Muscle layer of colon (tissue), 2 donors: ENCODE results near the gene BLACAT1.
A peak's percentile ranks its signal among the peaks of the same experiment; 100 is the strongest.

ENCODE experiments used
- H3K27ac ChIP-seq: one replicate; pipeline ENCODE4 v1.7.0; 2013; ENCODE audit warnings: low read depth, mild to moderate bottlenecking, low read length, moderate library complexity
- H3K27me3 ChIP-seq, 2 donors: one replicate each; pipeline ENCODE4 v1.7.0; 2013; ENCODE audit warnings: low read length in 2 of 2, mild to moderate bottlenecking in 2 of 2; ENCODE audit not compliant: insufficient read depth in 2 of 2, control insufficient read depth in 1 of 2
- H3K36me3 ChIP-seq: one replicate; pipeline ENCODE4 v1.7.0; 2013; ENCODE audit warnings: mild to moderate bottlenecking, low read length; ENCODE audit not compliant: insufficient read depth
- H3K4me1 ChIP-seq: one replicate; pipeline ENCODE4 v1.7.0; 2013; ENCODE audit warnings: mild to moderate bottlenecking, low read length; ENCODE audit not compliant: insufficient read depth
- H3K4me3 ChIP-seq, 2 donors: one replicate each; pipeline ENCODE4 v1.7.0; 2013; ENCODE audit warnings: low read length in 2 of 2, low read depth in 1 of 2, mild to moderate bottlenecking in 1 of 2, moderate library complexity in 1 of 2
- H3K9ac ChIP-seq: one replicate; pipeline ENCODE4 v1.7.0; 2013; ENCODE audit warnings: low read length
- H3K9me3 ChIP-seq: one replicate; pipeline ENCODE4 v1.7.0; 2013; ENCODE audit warnings: mild to moderate bottlenecking, low read length
- donor health status: abdominal sarcoma.
- donor health status: Adenocarcinoma of cecum.

BLACAT1 gene

GRCh38 chr1:205443585-205444299 lies 12.1 kb downstream of the BLACAT1 start:
- H3K4me3 ChIP-seq: peak overlapping the region in 1 of 2 donors; percentile 43
- no peaks in the 10 kb centered on the region for H3K9me3 ChIP-seq
- H3K27ac ChIP-seq: no peak overlapping the region
- H3K9ac ChIP-seq: no peak overlapping the region
- H3K4me1 ChIP-seq: peaks cover 29% of the 10 kb centered on the region
- H3K36me3 ChIP-seq: no peaks in the 10 kb centered on the region
- peaks cover 0 to 3% of the 10 kb centered on the region in 2 donors for H3K27me3 ChIP-seq

- H3K4me1 ChIP-seq: peaks cover 34% of the 10 kb centered on the region
- no peak overlapping the region for H3K27ac ChIP-seq
- H3K9ac ChIP-seq: no peak overlapping the region
These were observed 13.7 kb downstream of the BLACAT1 start for GRCh38 chr1:205442051-205442725.

GRCh38 chr1:205441716-205442050 lies 14.2 kb downstream of the BLACAT1 start:
- Histone ChIP-seq H3K9me3 (no peaks in the 10 kb centered on the region), H3K4me1 (peaks cover 34% of the 10 kb centered on the region), H3K4me3 (no peak overlapping the region), H3K27me3 (no peaks in the 10 kb centered on the region), H3K27ac (no peak overlapping the region), H3K9ac (no peak overlapping the region), H3K36me3 (no peaks in the 10 kb centered on the region)

More at GRCh38 chr1:205442051-205442725, 13.7 kb downstream of the BLACAT1 start:
- H3K27me3 ChIP-seq: no peaks in the 10 kb centered on the region
- H3K9me3 ChIP-seq: no peaks in the 10 kb centered on the region
- H3K36me3 ChIP-seq: no peaks in the 10 kb centered on the region
- no peak overlapping the region for H3K4me3 ChIP-seq

GRCh38 chr1:205441318-205441633 lies 14.6 kb downstream of the BLACAT1 start:
- H3K27ac ChIP-seq: no peak overlapping the region
- H3K4me1 ChIP-seq: peaks cover 34% of the 10 kb centered on the region
- H3K4me3 ChIP-seq: no peak overlapping the region
- H3K9me3 ChIP-seq: no peaks in the 10 kb centered on the region
- H3K9ac ChIP-seq: no peak overlapping the region
- no peaks in the 10 kb centered on the region for H3K36me3 ChIP-seq
- H3K27me3 ChIP-seq: no peaks in the 10 kb centered on the region

- Histone ChIP-seq H3K4me3 (no peak overlapping the region), H3K27ac (no peak overlapping the region), H3K9ac (no peak overlapping the region), H3K4me1 (peaks cover 31% of the 10 kb centered on the region), H3K9me3 (no peaks in the 10 kb centered on the region), H3K27me3 (no peaks in the 10 kb centered on the region), H3K36me3 (no peaks in the 10 kb centered on the region)
These were observed 15.1 kb downstream of the BLACAT1 start for GRCh38 chr1:205440476-205441317.

GRCh38 chr1:205440121-205440475 lies 15.7 kb downstream of the BLACAT1 start:
- no peak overlapping the region for H3K27ac ChIP-seq
- no peaks in the 10 kb centered on the region for H3K36me3 ChIP-seq
- H3K4me1 ChIP-seq: peaks cover 29% of the 10 kb centered on the region
- no peak overlapping the region for H3K4me3 ChIP-seq
- H3K27me3 ChIP-seq: peaks cover 0 to 4% of the 10 kb centered on the region in 2 donors
- H3K9me3 ChIP-seq: no peaks in the 10 kb centered on the region
- H3K9ac ChIP-seq: no peak overlapping the region

- no peaks in the 10 kb centered on the region for H3K36me3 ChIP-seq
- H3K9me3 ChIP-seq: no peaks in the 10 kb centered on the region
- H3K4me1 ChIP-seq: peaks cover 18% of the 10 kb centered on the region
- H3K27me3 ChIP-seq: peaks cover 0 to 5% of the 10 kb centered on the region in 2 donors
- H3K27ac ChIP-seq: no peak overlapping the region
- no peak overlapping the region for H3K4me3 ChIP-seq
- no peak overlapping the region for H3K9ac ChIP-seq
These were observed 17.4 kb downstream of the BLACAT1 start for GRCh38 chr1:205438213-205439158.

GRCh38 chr1:205437570-205437969 lies 18.3 kb downstream of the BLACAT1 start:
- Histone ChIP-seq H3K9ac (no peak overlapping the region), H3K27me3 (peaks cover 0 to 11% of the 10 kb centered on the region in 2 donors), H3K9me3 (no peaks in the 10 kb centered on the region), H3K4me1 (peaks cover 18% of the 10 kb centered on the region), H3K36me3 (no peaks in the 10 kb centered on the region), H3K4me3 (no peak overlapping the region), H3K27ac (no peak overlapping the region)

GRCh38 chr1:205436776-205437410 lies 19.0 kb downstream of the BLACAT1 start:
- H3K4me1 ChIP-seq: peaks cover 18% of the 10 kb centered on the region
- no peak overlapping the region for H3K4me3 ChIP-seq
- no peak overlapping the region for H3K27ac ChIP-seq
- no peaks in the 10 kb centered on the region for H3K36me3 ChIP-seq
- H3K9me3 ChIP-seq: no peaks in the 10 kb centered on the region
- no peak overlapping the region for H3K9ac ChIP-seq
- H3K27me3 ChIP-seq: peaks cover 0 to 11% of the 10 kb centered on the region in 2 donors

- no peak overlapping the region for H3K4me3 ChIP-seq
- H3K4me1 ChIP-seq: peaks cover 18% of the 10 kb centered on the region
- no peak overlapping the region for H3K9ac ChIP-seq
- H3K27me3 ChIP-seq: peaks cover 0 to 11% of the 10 kb centered on the region in 2 donors
- no peak overlapping the region for H3K27ac ChIP-seq
- H3K36me3 ChIP-seq: no peaks in the 10 kb centered on the region
- no peaks in the 10 kb centered on the region for H3K9me3 ChIP-seq
These were observed 20.0 kb downstream of the BLACAT1 start for GRCh38 chr1:205435578-205436573.
